PC-3 (cell line): ENCODE measurements around the gene ZAP70. TPM values are rescaled to one million over a fixed set of nuclear protein-coding genes. Genes with fewer than 3 reads are reported as not detected.

ENCODE experiments used
- ATAC-seq: fragments of 200-7000 bp; cut with Tn5 transposase; 2 replicates; pipeline ENCODE4 v1.9.1; 2020; ENCODE audit warnings: mild to moderate bottlenecking, moderate library complexity
- BruUV-seq: library from RNA; stranded (reverse); fragments of 400-500 nt; replicated peaks from 2 replicates; lab custom pipeline; 2021; lab: Mats Ljungman, UMichigan
- CTCF ChIA-PET: fragments of 300-600 bp; sonication (Branson Sonifier 250); formaldehyde crosslinking; loops from one replicate; lab custom pipeline; 2022; ENCODE audit warnings: antibody characterized with exemption; lab: Charles Lee
- POLR2A ChIA-PET: fragments of 300-600 bp; sonication (Branson Sonifier 250); formaldehyde crosslinking; loops from one replicate; lab custom pipeline; 2022; ENCODE audit warnings: antibody characterized with exemption; ENCODE audit not compliant: unreplicated experiment; lab: Charles Lee
- DNase-seq: peaks from one replicate; pipeline ENCODE4 v3.0.0-alpha.2; 2015
- H2AFZ ChIP-seq: fragments of 300-600 bp; sonication (generic); 2 replicates; pipeline ENCODE4 v1.6.0; 2016; ENCODE audit warnings: antibody characterized with exemption, low read length
- H3F3A ChIP-seq: fragments of 300-600 bp; sonication (generic); one replicate; pipeline ENCODE4 v1.6.0; 2017; ENCODE audit warnings: antibody characterized with exemption, low read length, control low read depth, mild to moderate bottlenecking; ENCODE audit not compliant: unreplicated experiment
- H3K27ac ChIP-seq: fragments of 300-600 bp; sonication (generic); 2 replicates; pipeline ENCODE4 v1.5.1; 2016; ENCODE audit warnings: mild to moderate bottlenecking, low read length
- H3K27me3 ChIP-seq: fragments of 300-600 bp; sonication (generic); 2 replicates; pipeline ENCODE4 v1.6.1; 2016; ENCODE audit warnings: low read length, mixed read lengths
- H3K36me3 ChIP-seq: fragments of 300-600 bp; sonication (generic); 2 replicates; pipeline ENCODE4 v1.6.1; 2016; ENCODE audit warnings: low read depth, mixed run types, low read length, mixed read lengths
- H3K4me1 ChIP-seq: fragments of 300-600 bp; sonication (generic); 2 replicates; pipeline ENCODE4 v1.5.1; 2016; ENCODE audit warnings: low read length; ENCODE audit not compliant: insufficient read depth
- H3K4me2 ChIP-seq: fragments of 300-600 bp; sonication (generic); 2 replicates; pipeline ENCODE4 v1.6.0; 2016; ENCODE audit warnings: low read length
- H3K4me3 ChIP-seq: fragments of 300-600 bp; sonication (generic); 2 replicates; pipeline ENCODE4 v1.5.1; 2016; ENCODE audit warnings: mild to moderate bottlenecking, low read length, mixed read lengths
- H3K79me2 ChIP-seq: fragments of 300-600 bp; sonication (generic); 2 replicates; pipeline ENCODE4 v1.6.1; 2017; ENCODE audit warnings: low read length, mixed read lengths
- H3K9ac ChIP-seq: fragments of 300-600 bp; sonication (generic); 2 replicates; pipeline ENCODE4 v1.6.0; 2016; ENCODE audit warnings: mild to moderate bottlenecking, low read length
- H3K9me2 ChIP-seq: fragments of 300-600 bp; sonication (generic); replicated peaks from 2 replicates; pipeline ENCODE4 v1.6.1; 2016; ENCODE audit warnings: mixed run types, low read length, mixed read lengths
- H3K9me3 ChIP-seq: fragments of 300-600 bp; sonication (generic); 2 replicates; pipeline ENCODE4 v1.6.1; 2016; ENCODE audit warnings: low read length, mixed read lengths
- H4K20me1 ChIP-seq: fragments of 300-600 bp; sonication (generic); 2 replicates; pipeline ENCODE4 v1.6.1; 2016; ENCODE audit warnings: low read length, mixed read lengths
- CTCF ChIP-seq: fragments of 300-600 bp; sonication (generic); conservative IDR thresholded peaks from 2 replicates; pipeline ENCODE4 v1.5.1; 2017; ENCODE audit warnings: antibody characterized with exemption, low read depth, mild to moderate bottlenecking, low read length
- EZH2 ChIP-seq: fragments of 300-600 bp; sonication (generic); IDR thresholded peaks from one replicate; pipeline ENCODE4 v1.6.1; 2017; ENCODE audit warnings: antibody characterized with exemption, mild to moderate bottlenecking, low read length; ENCODE audit not compliant: unreplicated experiment
- EZH2phosphoT487 ChIP-seq: fragments of 300-600 bp; sonication (generic); IDR thresholded peaks from 2 replicates; pipeline ENCODE4 v1.6.1; 2018; ENCODE audit warnings: mild to moderate bottlenecking, antibody characterized with exemption, low read length, borderline replicate concordance
- intact Hi-C: fragments of 100-400 bp; cut with micrococcal nuclease; formaldehyde crosslinking; loops from 2 replicates; pipeline ENCODE4 v1.9.0; 2023
- total RNA-seq: library from RNA; depleted of rRNA; stranded (reverse); fragments of >200 nt; gene quantifications from 2 replicates; pipeline ENCODE4 v1.2.3, GENCODE V29; 2014

Gene ZAP70
- total RNA-seq, 1 experiment from 2014 or later: not detected

DNA sequence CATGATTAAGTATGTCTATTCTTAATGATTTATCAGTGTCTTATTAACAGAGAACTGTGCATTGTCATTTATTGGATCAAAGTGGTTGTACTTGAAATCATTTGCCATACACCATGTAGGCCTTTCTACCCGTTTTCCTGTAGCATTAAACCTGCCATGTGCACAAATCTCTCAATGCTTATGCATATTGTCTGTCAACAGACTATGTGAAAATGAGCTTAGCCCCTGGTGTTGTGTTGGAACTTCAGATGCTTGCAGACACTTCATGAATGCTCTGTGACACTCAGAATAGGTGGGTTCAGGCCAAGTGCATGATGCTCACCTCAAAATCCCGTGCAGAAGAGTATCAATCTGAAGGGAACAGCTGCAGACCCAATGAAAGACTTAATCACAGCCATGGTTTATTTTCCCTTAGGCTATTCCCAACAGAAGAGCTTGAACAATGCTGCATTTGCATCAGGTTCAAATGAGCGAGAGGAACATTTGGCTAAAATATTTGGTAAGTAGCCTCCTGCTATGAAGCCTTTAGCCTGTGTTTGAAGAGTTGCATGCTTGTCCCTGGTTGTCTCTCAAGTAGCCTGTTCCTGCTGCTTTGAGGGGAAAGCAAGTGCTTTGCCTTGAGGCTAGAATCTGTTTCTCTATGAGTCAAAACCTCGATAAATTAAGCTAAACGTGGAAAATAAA lies 37.8 kb upstream of the ZAP70 start:
- no peaks in the 10 kb centered on the region for H4K20me1 ChIP-seq
- TF ChIP-seq EZH2: no peak
- TF ChIP-seq EZH2phosphoT487: no peak
- intact Hi-C loops: no loop called here
- DNase-seq: no peak
- no TSS peak for BruUV-seq
- no peaks in the 10 kb centered on the region for H3K79me2 ChIP-seq
- H3K9ac ChIP-seq: no peak overlapping the region
- no peaks in the 10 kb centered on the region for H3K27me3 ChIP-seq
- POLR2A ChIA-PET: interaction anchor here (0.6 kb wide), 1 partner anchor 480 kb away, joined by 3 read pairs; no protein-coding TSS in a partner anchor
- H3K9me2 ChIP-seq: no peaks in the 10 kb centered on the region
- H3K4me1 ChIP-seq: no peaks in the 10 kb centered on the region
- no peak overlapping the region for H3K4me2 ChIP-seq
- CTCF ChIA-PET: interaction anchor here (0.6 kb wide), 1 partner anchor 12 kb away, joined by 3 read pairs; the partner anchor contains the start of gene ACTR1B
- no peak overlapping the region for H3K27ac ChIP-seq
- no peaks in the 10 kb centered on the region for H3K9me3 ChIP-seq
- H3F3A ChIP-seq: no peaks in the 10 kb centered on the region
- H2AFZ ChIP-seq: no peak overlapping the region
- H3K36me3 ChIP-seq: no peaks in the 10 kb centered on the region
- H3K4me3 ChIP-seq: no peak overlapping the region
- no peak for ATAC-seq

GRCh38 chr2:97676620-97677019 lies 36.8 kb upstream of the ZAP70 start:
- Histone ChIP-seq H4K20me1 (no peaks in the 10 kb centered on the region), H3K9me2 (no peaks in the 10 kb centered on the region), H3K27ac (no peak overlapping the region), H3K9me3 (no peaks in the 10 kb centered on the region), H3F3A (no peaks in the 10 kb centered on the region), H2AFZ (no peak overlapping the region), H3K4me2 (no peak overlapping the region), H3K9ac (no peak overlapping the region), H3K79me2 (no peaks in the 10 kb centered on the region), H3K4me3 (no peak overlapping the region), H3K27me3 (no peaks in the 10 kb centered on the region), H3K4me1 (no peaks in the 10 kb centered on the region), H3K36me3 (no peaks in the 10 kb centered on the region)
- ChIA-PET CTCF (no interaction called here), POLR2A (no interaction called here)
- BruUV-seq: no TSS peak
- DNase-seq (no peak), ATAC-seq (no peak)
- intact Hi-C loops: no loop called here
- no peak for TF ChIP-seq EZH2phosphoT487
- no peak for TF ChIP-seq EZH2
- no peak for TF ChIP-seq CTCF

DNA sequence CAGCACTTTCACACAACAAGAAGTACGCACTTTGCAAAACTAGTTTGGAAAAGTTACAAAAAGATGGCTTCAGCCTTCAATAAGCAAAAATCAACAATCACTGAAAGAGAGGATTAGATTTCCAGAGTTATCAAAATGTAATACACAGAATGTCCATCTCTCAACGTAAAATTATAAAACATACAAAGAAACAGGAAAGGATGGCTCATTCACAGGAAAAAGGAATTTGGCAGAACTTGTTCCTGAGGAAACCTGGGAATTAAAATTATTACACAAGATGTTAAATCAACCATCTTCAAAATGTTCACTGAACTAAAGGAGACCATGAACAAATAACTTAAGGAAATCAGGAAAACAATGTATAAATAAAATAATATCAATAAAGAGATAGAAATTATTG lies 35.9 kb upstream of the ZAP70 start:
- Histone ChIP-seq H4K20me1 (no peaks in the 10 kb centered on the region), H3K27ac (no peak overlapping the region), H3K27me3 (no peaks in the 10 kb centered on the region), H3K79me2 (no peaks in the 10 kb centered on the region), H3K4me2 (no peak overlapping the region), H3K9me2 (no peaks in the 10 kb centered on the region), H3F3A (no peaks in the 10 kb centered on the region), H3K4me1 (no peaks in the 10 kb centered on the region), H3K9me3 (no peaks in the 10 kb centered on the region), H3K36me3 (no peaks in the 10 kb centered on the region), H3K9ac (no peak overlapping the region), H2AFZ (no peak overlapping the region), H3K4me3 (no peak overlapping the region)
- BruUV-seq: no TSS peak
- intact Hi-C loops: no loop called here
- ATAC-seq: no peak
- no peak for DNase-seq
- ChIA-PET POLR2A (no interaction called here), CTCF (no interaction called here)
- no peak for TF ChIP-seq EZH2phosphoT487
- no peak for TF ChIP-seq CTCF
- TF ChIP-seq EZH2: no peak
